IMR-90 (cell line): ENCODE measurements around the gene ANKRD2. TPM values are rescaled to one million over a fixed set of nuclear protein-coding genes. Genes with fewer than 3 reads are reported as not detected.
A peak's percentile ranks its signal among the peaks of the same experiment; 100 is the strongest.

Experiments
- ATAC-seq: fragments of 200-7000 bp; cut with Tn5 transposase; 2 replicates; pipeline ENCODE4 v1.9.1; 2020; ENCODE audit warnings: low read depth, mild to moderate bottlenecking, moderate library complexity
- BruUV-seq: library from RNA; stranded (reverse); fragments of 400-500 nt; replicated peaks from 2 replicates; lab custom pipeline; 2021; lab: Mats Ljungman, UMichigan
- CTCF ChIA-PET: fragments of 300-600 bp; formaldehyde crosslinking; extraction: SDS; loops from one replicate; lab custom pipeline; 2021; ENCODE audit warnings: antibody characterized with exemption; lab: Yijun Ruan, JAX
- POLR2A ChIA-PET: fragments of 300-600 bp; sonication (Branson Sonifier 250); formaldehyde crosslinking; loops from one replicate; lab custom pipeline; 2022; ENCODE audit warnings: antibody characterized with exemption; ENCODE audit not compliant: unreplicated experiment; lab: Charles Lee
- DNase-seq: peaks from one replicate; pipeline ENCODE4 v3.0.0; 2013
- H2AFZ ChIP-seq: replicated peaks from 2 replicates; pipeline ENCODE3; 2013; ENCODE audit warnings: low read length, mild to moderate bottlenecking; ENCODE audit not compliant: poor library complexity
- H2AK5ac ChIP-seq: 2 replicates; pipeline ENCODE4 v1.6.1; 2013; ENCODE audit warnings: low read depth, low read length, inconsistent platforms
- H2AK9ac ChIP-seq: replicated peaks from 2 replicates; pipeline ENCODE3; 2013; ENCODE audit warnings: mild to moderate bottlenecking, low read depth, low read length, moderate library complexity; ENCODE audit not compliant: poor library complexity
- H2BK120ac ChIP-seq: 2 replicates; pipeline ENCODE4 v1.6.1; 2013; ENCODE audit warnings: low read depth, low read length, inconsistent platforms
- H2BK15ac ChIP-seq: 3 replicates; pipeline ENCODE4 v1.6.1; 2013; ENCODE audit warnings: low read depth, low read length, inconsistent platforms
- H2BK20ac ChIP-seq: 2 replicates; pipeline ENCODE4 v1.6.1; 2013; ENCODE audit warnings: low read depth, mild to moderate bottlenecking, inconsistent platforms, low read length, moderate library complexity
- H2BK5ac ChIP-seq: 2 replicates; pipeline ENCODE4 v1.6.1; 2013; ENCODE audit warnings: mild to moderate bottlenecking, low read depth, low read length, inconsistent platforms; ENCODE audit not compliant: poor library complexity, severe bottlenecking
- H3K14ac ChIP-seq: replicated peaks from 2 replicates; pipeline ENCODE4 v1.6.1; 2013; ENCODE audit warnings: low read depth, low read length, inconsistent platforms
- H3K18ac ChIP-seq: 2 replicates; pipeline ENCODE4 v1.6.1; 2013; ENCODE audit warnings: low read depth, low read length, control low read depth
- H3K23ac ChIP-seq: 2 replicates; pipeline ENCODE4 v1.6.1; 2013; ENCODE audit warnings: low read depth, low read length, inconsistent platforms
- H3K27ac ChIP-seq: 2 replicates; pipeline ENCODE4 v1.5.1; 2013; ENCODE audit warnings: mild to moderate bottlenecking, control low read depth, low read length; ENCODE audit not compliant: insufficient read depth
- H3K27me3 ChIP-seq: 2 replicates; pipeline ENCODE4 v1.6.1; 2013; ENCODE audit warnings: low read length; ENCODE audit not compliant: control insufficient read depth, insufficient read depth
- H3K36me3 ChIP-seq: 2 replicates; pipeline ENCODE4 v1.6.1; 2013; ENCODE audit warnings: low read length, mixed read lengths; ENCODE audit not compliant: control insufficient read depth, insufficient read depth
- H3K4ac ChIP-seq: 2 replicates; pipeline ENCODE4 v1.6.1; 2013; ENCODE audit warnings: low read depth, low read length, inconsistent platforms
- H3K4me1 ChIP-seq: 2 replicates; pipeline ENCODE4 v1.6.1; 2013; ENCODE audit warnings: low read length, mixed read lengths; ENCODE audit not compliant: control insufficient read depth, insufficient read depth
- H3K4me2 ChIP-seq: 2 replicates; pipeline ENCODE4 v1.6.1; 2013; ENCODE audit warnings: low read depth, mild to moderate bottlenecking, control low read depth, low read length, moderate library complexity
- H3K4me3 ChIP-seq: 2 replicates; pipeline ENCODE4 v1.5.1; 2013; ENCODE audit warnings: low read depth, mild to moderate bottlenecking, control low read depth, low read length, moderate library complexity; ENCODE audit not compliant: insufficient read depth
- H3K56ac ChIP-seq: 2 replicates; pipeline ENCODE4 v1.6.1; 2013; ENCODE audit warnings: low read length, inconsistent platforms; ENCODE audit not compliant: insufficient read depth; ENCODE audit errors: extremely low read depth
- H3K79me1 ChIP-seq, 2 experiments: 2 replicates each; pipeline ENCODE4 v1.6.1; 2013; ENCODE audit warnings: low read length in 2 of 2, inconsistent platforms in 1 of 2, low read depth in 1 of 2
- H3K9ac ChIP-seq: 2 replicates; pipeline ENCODE4 v1.6.1; 2013; ENCODE audit warnings: low read depth, low read length, control low read depth
- H3K9me1 ChIP-seq: 2 replicates; pipeline ENCODE4 v1.6.1; 2013; ENCODE audit warnings: low read length, inconsistent platforms; ENCODE audit not compliant: insufficient read depth
- H3K9me3 ChIP-seq: 2 replicates; pipeline ENCODE4 v1.6.1; 2013; ENCODE audit warnings: low read length; ENCODE audit not compliant: control insufficient read depth, insufficient read depth
- H4K20me1 ChIP-seq: 2 replicates; pipeline ENCODE4 v1.6.1; 2013; ENCODE audit warnings: low read length, inconsistent platforms; ENCODE audit not compliant: insufficient read depth
- H4K5ac ChIP-seq: 2 replicates; pipeline ENCODE4 v1.6.1; 2013; ENCODE audit warnings: mild to moderate bottlenecking, low read depth, low read length, control low read depth
- H4K8ac ChIP-seq, 2 experiments: 2 replicates each; pipeline ENCODE4 v1.6.1; 2013; ENCODE audit warnings: low read depth in 2 of 2, low read length in 2 of 2, control low read depth in 1 of 2, inconsistent platforms in 1 of 2
- H4K91ac ChIP-seq: 2 replicates; pipeline ENCODE4 v1.6.1; 2013; ENCODE audit warnings: low read depth, low read length, inconsistent platforms; ENCODE audit not compliant: insufficient read depth
- RFX5 ChIP-seq: IDR thresholded peaks from 2 replicates; pipeline ENCODE4 v1.8.0; 2012; ENCODE audit warnings: low read depth, mild to moderate bottlenecking, low read length, moderate library complexity
- WGBS, 2 experiments: methylation state at CpG; one replicate each; pipeline versions ENCODE4 v1.1.5 to v1.1.7; 2013; ENCODE audit warnings: missing lambda C conversion rate in 2 of 2; ENCODE audit not compliant: insufficient read length in 1 of 2; ENCODE audit errors: extremely low coverage in 2 of 2; 5-methylcytosine and 5-hydroxymethylcytosine counted together
- dilution Hi-C: fragments of 300-500 bp; cut with HindIII; formaldehyde crosslinking; loops from one replicate; pipeline ENCODE4 v1.14.3; 2018; ENCODE audit warnings: low sequenced_read_pairs; ENCODE audit not compliant: unreplicated experiment
- in situ Hi-C: fragments of 300-500 bp; cut with MboI; formaldehyde crosslinking; loops from 3 replicates; pipeline ENCODE4 v1.14.3; 2019; ENCODE audit warnings: low sequenced_read_pairs, inconsistent platforms, mixed read lengths
- intact Hi-C: fragments of 100-400 bp; cut with micrococcal nuclease; formaldehyde crosslinking; loops from 2 replicates; pipeline ENCODE4 v1.10.0; 2022
- polyA plus RNA-seq, 3 experiments: library from polyadenylated mRNA; depleted of rRNA; stranded (reverse); fragments of >200 nt; gene quantifications; 2 replicates each; pipeline ENCODE4 v1.2.3, GENCODE V29; 2012; ENCODE audit warnings: low replicate concordance in 1 of 3
- total RNA-seq: library from RNA; depleted of rRNA; stranded (reverse); fragments of >200 nt; gene quantifications from 2 replicates; pipeline ENCODE4 v1.2.3, GENCODE V29; 2012

ANKRD2 gene
- total and polyA plus RNA-seq, 2 of the 4 experiments (the other 2 are of a cell fraction), result 0.36 to 0.65 TPM

DNA sequence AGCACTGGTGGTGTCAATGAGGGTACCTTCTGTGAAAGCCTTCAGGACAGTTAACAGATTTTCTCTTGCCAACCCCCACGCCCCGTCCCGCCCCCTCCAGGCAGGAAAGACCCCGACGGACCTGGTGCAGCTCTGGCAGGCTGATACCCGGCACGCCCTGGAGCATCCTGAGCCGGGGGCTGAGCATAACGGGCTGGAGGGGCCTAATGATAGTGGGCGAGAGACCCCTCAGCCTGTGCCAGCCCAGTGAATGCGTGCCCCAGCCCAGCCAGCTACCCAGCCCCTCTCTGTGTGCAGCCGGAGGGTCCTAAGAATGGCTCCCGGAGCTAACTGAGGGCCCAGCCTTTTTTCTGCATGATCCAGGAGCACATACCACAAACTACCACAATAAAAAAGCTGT is 10.9 kb downstream of the ANKRD2 start:
- dilution Hi-C loops (no loop called here), in situ Hi-C loops (no loop called here), intact Hi-C loops (no loop called here)
- CTCF ChIA-PET, result no interaction called here
- Histone ChIP-seq H4K91ac (no peak overlapping the region), H3K4ac (no peak overlapping the region), H3K27ac (no peak overlapping the region), H3K18ac (no peak overlapping the region), H3K9ac (no peak overlapping the region), H3K9me1 (0 out of 2 replicates have a peak, but pooled peaks cover 6% of the 10 kb centered on the region), H4K8ac (peak overlapping the region; percentile 36 to 47; a peak in 2 of 4 replicates), H3K4me1 (peaks cover 3% of the 10 kb centered on the region; the same call in 1 of the 2 replicates), H3K23ac (no peak overlapping the region), H2BK15ac (no peak overlapping the region), H4K5ac (no peak overlapping the region), H2AK5ac (no peak overlapping the region), H3K79me1 (no peaks in the 10 kb centered on the region), H2AK9ac (no peak overlapping the region), H2BK20ac (no peak overlapping the region), H2AFZ (no peak overlapping the region), H3K27me3 (no peaks in the 10 kb centered on the region), H2BK5ac (no peak overlapping the region), H3K14ac (no peak overlapping the region), H3K4me2 (no peak overlapping the region), H3K56ac (no peak overlapping the region), H3K9me3 (no peaks in the 10 kb centered on the region), H4K20me1 (no peaks in the 10 kb centered on the region), H3K36me3 (no peaks in the 10 kb centered on the region), H3K4me3 (no peak overlapping the region), H2BK120ac (no peak overlapping the region)
- no peak for TF ChIP-seq RFX5
- 90% methylated on average over 6 of the region's 13 CpGs; no CpG with 5 or more reads in 1 of the 2 experiments for WGBS, 2 experiments
- POLR2A ChIA-PET, result no interaction called here
- no peak for DNase-seq
- BruUV-seq, result no TSS peak
- ATAC-seq, result no peak
